ENCODE measurements around the gene CIITA.
"Not testable (repeated sequence)": the region's sequence is repeated elsewhere in the genome, so short reads cannot be mapped to it uniquely, and the experiment has no call there.

CIITA gene, protein sequence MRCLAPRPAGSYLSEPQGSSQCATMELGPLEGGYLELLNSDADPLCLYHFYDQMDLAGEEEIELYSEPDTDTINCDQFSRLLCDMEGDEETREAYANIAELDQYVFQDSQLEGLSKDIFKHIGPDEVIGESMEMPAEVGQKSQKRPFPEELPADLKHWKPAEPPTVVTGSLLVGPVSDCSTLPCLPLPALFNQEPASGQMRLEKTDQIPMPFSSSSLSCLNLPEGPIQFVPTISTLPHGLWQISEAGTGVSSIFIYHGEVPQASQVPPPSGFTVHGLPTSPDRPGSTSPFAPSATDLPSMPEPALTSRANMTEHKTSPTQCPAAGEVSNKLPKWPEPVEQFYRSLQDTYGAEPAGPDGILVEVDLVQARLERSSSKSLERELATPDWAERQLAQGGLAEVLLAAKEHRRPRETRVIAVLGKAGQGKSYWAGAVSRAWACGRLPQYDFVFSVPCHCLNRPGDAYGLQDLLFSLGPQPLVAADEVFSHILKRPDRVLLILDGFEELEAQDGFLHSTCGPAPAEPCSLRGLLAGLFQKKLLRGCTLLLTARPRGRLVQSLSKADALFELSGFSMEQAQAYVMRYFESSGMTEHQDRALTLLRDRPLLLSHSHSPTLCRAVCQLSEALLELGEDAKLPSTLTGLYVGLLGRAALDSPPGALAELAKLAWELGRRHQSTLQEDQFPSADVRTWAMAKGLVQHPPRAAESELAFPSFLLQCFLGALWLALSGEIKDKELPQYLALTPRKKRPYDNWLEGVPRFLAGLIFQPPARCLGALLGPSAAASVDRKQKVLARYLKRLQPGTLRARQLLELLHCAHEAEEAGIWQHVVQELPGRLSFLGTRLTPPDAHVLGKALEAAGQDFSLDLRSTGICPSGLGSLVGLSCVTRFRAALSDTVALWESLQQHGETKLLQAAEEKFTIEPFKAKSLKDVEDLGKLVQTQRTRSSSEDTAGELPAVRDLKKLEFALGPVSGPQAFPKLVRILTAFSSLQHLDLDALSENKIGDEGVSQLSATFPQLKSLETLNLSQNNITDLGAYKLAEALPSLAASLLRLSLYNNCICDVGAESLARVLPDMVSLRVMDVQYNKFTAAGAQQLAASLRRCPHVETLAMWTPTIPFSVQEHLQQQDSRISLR

DNA sequence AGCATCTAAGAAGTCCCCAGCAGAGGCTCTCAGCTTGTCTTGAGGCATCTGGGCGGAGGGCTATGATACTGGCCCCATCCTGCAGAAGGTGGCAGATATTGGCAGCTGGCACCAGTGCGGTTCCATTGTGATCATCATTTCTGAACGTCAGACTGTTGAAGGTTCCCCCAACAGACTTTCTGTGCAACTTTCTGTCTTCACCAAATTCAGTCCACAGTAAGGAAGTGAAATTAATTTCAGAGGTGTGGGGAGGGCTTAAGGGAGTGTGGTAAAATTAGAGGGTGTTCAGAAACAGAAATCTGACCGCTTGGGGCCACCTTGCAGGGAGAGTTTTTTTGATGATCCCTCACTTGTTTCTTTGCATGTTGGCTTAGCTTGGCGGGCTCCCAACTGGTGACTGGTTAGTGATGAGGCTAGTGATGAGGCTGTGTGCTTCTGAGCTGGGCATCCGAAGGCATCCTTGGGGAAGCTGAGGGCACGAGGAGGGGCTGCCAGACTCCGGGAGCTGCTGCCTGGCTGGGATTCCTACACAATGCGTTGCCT lies at the start of gene CIITA:
Gene CIITA (plus strand): TSS at position 404 of the 543 bp plus-strand sequence. CDS start 129 bp downstream, at position 533.
- no peak for DNase-seq

DNA sequence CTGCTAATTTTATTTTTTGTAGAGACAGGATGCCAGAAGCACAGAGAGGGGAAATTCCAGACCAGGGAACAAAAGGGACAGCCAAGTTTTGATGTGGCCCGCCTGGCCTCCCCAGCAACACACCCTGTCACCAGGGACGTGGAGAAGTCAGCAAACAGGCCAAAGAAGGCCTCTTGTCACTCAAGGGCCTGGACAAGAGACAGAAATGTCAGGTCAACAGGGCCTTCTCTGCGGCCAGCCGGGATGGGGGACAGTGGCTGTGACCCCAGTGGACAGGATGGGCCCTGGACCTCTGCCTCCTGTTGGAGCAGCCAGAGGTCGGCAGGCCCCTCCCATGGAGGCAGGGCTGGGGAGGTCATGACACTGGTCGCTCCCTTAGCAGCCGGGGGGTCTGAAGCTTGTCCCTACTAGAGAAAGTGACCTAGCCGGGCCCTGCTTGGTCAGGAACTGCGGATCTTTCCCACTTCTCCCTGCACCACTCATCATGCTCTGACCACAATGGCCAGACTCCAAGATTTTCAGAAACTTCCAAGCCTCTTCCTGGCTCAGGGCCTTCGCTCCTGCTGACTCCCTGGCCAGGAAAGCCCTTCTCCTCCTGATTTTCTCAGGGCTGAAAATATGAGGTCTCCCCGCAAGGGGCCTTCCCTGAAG lies 49.2 kb upstream of the CIITA start:
- DNase-seq = no peak

DNA sequence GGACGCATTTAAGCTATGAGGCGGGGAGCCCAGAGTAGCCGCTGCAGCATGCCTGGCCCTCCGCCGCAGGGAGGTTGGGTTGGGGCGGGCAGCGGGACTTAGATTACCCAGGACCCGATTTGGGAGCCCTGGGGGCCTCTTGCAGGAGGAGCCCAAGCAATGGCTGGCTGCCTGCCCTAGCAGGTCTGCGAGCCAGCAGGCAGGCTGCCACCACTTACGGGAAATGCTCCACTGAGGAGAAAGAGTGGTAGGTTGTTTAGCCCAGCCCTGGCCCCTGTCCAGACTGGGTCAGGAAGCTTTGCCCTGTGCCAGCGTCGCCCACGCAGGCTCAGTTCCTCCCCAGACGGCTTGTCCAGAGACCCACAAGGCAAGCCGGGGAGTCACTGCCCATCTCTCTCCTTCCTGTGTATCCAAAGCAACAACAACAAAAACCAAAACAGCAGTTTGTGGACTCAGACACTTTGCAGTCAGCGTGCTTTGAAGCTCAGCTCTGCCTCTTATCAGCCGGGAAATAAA lies 48.1 kb upstream of the CIITA start:
- no peak for DNase-seq

DNA sequence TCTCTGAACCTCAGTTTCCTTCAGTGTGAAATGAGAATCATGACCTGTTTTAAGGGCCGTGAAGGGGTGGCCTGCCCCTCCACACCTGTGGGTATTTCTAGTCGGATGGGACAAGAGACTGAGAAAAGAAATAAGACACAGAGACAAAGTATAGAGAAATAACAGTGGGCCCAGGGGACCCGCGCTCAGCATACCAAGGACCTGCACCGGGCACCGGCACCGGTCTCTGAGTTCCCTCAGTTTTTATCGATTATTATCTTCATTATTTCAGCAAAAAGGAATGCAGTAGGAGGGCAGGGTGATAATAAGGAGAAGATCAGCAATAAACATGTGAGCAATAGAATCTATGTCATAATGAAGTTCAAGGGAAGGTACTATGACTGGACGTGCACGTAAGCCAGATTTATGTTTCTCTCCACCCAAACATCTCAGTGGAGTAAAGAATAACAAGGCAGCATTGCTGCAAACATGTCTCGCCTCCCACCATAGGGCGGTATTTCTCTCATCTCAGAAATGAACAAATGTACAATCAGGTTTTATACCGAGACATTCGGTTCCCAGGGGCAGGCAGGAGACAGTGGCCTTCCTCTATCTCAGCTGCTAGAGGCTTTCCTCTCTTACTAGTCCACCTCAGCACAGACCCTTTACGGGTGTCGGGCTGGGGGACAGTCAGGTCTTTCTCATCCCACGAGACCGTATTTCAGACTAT lies 47.5 kb upstream of the CIITA start:
- DNase-seq = not testable (repeated sequence)

DNA sequence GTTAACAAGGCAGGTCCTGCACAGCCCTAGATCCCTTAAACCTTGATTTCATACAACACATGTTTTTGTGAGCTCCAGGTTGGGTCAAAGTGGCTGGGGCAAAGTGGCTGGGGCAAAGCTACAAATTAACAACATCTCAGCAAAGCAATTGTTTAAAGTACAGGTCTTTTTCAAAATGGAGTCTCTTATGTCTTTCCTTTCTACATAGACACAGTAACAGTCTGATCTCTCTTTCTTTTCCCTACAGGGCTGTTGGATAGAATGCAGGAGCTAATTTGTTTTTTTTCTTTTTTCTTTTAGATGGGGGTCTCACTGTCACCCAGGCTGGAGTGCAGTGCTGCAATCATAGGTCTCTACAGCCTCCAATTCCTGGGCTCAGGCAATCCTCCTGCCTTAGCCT lies 46.8 kb upstream of the CIITA start:
- not testable (repeated sequence) for DNase-seq

DNA sequence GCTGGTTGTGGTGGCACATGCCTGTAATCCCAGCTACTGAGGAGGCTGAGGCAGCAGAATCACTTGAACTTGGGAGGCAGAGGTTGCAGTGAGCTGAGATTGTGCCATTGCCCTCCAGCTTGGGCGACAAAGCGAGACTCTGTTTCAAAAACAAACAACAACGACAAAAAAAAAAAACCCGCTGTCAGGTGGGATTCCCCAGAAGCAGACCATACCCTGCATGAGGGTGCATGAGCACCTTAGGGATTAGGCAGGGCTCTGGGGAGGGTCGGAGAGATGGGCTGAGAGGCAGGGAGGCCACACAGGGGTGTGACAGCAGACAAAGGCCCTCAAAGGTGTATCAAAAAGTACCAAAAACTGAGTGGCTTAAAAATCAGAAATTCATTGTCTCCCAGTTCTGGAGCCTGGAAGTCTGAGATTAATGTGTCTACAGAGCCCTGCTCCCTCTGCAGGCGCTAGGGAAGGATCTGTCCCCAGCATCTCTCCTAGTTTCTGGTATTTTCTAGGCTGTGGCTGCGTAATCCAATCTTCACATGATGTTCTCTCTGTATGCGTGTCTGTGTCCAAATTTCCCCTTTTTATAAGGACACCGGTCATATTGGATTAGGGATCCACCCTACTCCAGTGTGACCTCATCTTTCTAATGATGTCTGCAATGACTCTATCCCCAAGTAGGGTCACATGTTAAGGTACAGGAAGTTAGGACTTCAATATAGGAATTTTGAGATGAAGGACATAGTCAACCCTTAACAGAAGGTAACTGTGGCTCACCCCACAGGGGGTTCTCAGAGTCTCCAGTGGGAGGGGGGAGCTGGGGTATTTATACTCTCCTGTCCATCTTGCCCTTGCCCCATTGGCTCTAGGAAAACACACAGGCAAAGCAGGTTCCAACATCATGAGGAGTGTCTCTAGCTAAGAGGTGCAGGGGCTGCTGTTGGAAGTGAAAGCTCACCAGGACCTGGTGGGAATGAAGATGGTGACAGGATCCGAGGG lies 44.8 kb upstream of the CIITA start:
- no peak for DNase-seq

DNA sequence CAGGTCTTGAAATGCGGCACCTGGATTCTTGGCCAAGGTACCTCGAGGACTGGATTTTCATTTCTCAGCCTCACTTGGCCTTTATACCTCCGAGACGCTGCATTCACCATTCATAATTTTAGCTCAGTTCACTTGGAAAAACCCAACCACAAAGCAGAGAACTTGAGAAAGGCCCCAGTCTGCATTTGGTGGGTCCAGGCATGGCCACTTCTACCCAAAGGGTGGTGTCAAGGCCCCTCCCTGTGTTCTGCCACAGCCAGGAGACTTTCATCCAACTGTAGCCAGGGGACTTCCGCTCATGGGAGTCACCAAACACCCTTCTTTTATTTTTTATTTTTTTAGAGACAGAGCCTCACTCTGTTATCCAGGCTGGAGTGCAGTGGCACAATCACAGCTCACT lies 43.7 kb upstream of the CIITA start:
- DNase-seq = no peak

DNA sequence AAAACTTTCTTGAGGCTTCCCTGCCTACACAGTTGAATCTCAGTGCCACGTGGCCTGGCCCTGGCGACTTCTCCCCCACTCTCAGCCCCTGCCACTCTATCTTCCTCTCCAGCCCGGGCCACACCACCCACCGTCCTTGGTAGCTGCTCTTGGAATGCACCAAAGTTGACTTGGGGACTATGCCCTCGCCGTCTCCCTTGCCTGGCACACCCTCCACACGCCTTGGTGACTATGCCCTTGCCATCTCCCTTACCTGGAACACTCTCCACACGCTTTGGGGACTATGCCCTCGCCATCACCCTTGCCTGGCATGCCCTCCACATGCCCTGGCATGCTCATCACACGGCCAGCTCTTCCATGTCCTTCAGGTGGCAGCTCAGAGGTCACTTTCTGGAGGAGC lies 42.9 kb upstream of the CIITA start:
- no peak for DNase-seq

DNA sequence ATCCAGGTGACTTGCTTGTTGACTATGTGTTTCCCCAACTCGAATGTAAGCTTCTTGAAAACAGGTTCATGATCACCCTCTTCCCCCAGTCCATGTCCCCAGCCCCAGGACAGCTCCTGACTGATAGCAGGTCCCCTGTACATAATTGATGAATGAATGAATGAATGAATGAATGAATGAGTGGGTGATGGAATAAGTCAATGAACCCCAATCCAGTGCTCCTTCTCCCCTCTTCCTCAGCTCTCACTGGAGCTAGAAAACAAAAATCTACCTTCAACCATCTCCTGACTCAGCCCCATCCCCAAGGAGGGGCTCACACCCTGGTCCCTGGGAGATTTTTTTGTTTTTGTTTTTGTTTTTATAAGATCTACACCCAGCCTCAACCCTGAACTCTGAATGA lies 42.2 kb upstream of the CIITA start:
- no peak for DNase-seq

DNA sequence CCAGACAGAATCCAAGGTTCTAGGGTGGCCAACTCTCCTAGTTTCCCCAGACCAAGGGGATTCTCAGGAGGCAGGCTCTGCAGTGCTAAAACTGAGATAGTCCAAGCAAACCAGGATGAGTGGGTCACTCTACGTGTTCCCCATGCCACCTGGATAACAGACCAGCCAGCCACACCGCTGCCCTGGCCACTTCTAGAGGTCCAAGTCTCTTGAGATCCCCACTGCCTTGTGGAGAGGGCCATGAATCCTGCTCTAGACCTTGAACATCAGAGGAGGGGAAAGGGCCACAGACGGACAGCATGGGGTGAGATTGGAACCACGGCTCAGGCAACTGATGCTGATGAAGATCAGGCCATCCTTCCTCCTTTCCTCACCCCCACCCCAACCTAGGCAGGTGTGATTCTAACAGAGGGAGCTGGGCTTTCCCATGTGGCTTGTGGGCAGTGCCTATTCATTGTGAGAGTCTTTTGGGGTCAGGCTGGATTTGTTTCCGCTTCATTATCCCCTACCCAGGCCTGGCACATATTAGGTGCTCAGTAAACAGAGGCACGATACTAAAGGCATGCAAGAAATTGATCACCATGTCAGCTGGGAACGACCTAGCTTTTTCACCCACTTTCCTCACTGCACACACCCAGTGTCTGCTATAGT lies 41.6 kb upstream of the CIITA start:
- no peak for DNase-seq

DNA sequence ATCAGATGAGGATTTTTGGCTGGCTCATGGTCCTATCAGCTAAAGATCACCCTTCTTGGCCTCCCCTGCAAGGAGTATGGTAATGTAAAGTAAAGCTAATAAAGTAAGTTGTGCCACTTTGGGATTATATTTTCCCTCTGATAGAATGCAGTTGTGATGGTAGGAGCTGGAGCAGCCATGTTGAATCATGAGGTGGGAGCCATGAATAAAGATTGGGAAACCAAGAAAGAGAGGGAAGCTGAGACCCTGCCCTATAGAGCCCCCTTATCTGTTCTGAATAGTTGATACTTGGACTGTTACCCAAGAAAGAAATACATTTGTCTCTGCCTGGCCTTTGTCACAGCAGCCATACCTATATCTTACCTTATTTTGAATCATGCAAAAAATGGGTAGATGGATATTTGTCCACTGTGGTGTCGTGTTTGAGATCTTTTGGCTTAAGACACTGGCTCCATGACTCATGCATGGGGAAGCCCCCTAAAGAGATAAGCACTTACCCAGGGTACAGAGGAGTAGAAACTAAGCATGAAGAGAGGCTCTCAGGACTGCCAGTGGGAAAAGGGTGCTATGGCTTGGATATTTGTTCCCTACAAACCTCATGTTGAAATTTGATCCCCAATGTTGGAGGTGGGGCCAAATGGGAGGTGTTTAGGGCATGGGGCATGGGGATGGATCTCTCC lies 40.7 kb upstream of the CIITA start:
- no peak for DNase-seq

DNA sequence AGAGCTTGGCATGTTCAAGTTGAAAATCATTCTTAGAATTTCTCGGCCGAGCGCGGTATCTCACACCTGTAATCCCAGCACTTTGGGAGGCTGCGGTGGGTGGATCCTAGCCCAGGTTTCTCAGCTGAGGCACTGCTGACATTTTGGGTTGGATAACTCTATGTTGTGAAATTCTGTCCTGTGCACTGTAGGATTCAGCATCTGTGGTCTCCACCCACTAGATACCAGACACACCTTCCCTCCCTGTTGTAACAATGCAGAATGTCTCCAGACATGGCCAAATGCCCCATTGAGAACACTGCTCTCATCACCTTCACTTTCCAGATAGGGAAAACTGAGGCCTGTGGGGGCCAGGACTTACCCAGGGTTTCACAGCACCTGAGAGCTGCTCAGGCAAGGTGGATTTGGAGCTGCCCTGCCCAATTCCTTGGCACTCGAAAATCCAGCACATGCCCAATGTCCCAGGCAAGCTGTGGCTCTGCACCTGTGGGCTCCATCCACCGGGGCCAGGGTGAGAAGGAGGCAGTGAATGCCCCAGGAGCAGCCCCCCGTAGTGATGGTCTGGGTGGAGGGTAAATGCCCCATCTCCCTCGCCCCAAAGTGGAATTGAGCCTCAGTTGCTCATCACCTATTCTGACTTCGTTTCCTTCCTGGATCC lies 38.3 kb upstream of the CIITA start:
- DNase-seq = no peak

DNA sequence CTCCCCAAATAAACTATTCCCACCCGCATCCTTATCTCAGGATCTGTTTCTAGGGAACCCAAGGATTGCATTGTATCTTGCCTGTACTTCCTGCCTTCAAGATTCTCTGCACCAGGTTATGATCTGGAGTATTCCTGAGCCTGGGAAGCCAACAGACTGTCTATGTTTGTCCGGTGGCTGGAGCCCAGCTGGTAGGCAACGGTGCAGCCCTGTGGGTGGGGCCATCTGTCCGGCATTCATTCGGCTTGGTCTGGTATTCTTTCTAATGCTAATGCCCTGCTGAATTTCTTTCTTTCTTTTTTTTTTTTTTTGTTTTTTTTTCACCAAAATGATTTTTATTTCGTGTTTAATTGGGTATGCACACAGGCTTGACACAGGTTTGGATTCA lies 37.7 kb upstream of the CIITA start:
- no peak for DNase-seq

DNA sequence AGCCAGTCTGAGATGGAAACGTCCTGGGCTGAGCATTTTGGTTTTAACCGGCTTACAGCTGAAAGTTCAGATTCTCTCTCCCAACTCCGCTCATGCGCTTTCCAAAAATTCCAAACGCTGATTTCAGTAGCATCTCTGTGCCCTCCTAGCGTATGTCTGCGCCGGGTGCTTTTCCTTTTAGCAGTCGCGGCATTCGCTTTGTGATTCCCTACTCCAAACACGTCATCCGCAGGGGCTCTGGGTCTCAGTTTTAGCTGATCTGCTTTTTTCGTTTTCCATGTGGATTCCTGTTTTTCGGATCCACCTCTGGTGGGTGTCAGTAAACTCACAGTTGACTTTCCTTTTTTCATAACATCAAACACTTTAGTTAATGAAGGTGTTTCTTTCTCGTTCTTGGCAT lies 36.3 kb upstream of the CIITA start:
- no peak for DNase-seq

DNA sequence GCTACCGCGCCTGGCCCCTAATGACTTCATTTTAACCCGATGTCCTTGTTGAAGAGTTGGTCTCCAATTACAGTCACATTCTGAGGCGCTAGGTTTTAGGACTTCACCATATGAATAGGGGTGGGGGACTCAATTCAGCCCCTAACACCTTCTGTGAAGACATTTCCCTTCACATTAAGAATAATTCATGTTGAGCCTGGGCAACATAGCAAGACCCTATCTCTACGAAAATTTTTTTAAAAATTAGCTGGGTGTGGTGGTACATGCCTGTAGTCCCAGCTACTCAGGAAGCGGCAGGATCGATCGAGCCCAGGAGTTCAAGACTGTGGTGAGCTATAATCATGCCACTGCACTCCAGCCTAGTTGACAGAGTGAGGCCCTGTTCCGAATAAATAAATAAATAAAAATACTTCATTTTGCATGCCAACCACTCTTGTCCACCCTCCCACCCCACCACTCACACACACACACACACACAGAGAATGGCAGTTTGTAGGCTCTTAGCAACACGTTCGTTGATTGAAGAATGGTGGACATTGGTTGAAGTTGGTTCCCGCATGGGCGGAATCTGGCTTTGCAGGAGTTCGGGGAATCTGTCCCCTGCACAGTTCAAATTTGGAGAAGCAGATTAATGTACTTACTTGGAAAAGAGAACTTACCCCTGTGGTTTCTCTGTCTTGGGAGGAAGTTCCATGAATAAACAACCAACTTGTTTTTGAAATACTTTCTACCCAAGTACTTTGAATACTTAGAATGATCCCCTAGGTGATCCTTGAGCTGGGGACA lies 30.6 kb upstream of the CIITA start:
- DNase-seq = no peak

DNA sequence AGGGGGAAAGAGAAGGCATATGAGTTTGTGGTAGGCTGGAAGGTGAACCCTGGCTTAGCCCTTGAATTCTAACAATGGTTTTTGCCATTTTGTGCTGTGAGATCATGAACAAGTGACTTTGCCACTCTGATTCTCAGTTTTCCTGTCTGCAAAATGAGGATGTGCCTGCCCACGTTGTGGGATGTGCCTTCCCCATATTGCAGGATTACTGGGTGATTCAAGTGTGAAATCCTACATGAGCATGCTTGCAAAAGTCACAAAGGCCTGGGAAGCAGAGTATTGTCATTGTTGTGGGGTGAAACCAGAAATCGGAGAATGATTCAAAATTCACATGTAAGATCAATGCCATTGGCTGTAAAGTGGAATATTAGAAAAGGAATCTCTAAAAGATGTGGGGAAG lies 29.8 kb upstream of the CIITA start:
- no peak for DNase-seq

DNA sequence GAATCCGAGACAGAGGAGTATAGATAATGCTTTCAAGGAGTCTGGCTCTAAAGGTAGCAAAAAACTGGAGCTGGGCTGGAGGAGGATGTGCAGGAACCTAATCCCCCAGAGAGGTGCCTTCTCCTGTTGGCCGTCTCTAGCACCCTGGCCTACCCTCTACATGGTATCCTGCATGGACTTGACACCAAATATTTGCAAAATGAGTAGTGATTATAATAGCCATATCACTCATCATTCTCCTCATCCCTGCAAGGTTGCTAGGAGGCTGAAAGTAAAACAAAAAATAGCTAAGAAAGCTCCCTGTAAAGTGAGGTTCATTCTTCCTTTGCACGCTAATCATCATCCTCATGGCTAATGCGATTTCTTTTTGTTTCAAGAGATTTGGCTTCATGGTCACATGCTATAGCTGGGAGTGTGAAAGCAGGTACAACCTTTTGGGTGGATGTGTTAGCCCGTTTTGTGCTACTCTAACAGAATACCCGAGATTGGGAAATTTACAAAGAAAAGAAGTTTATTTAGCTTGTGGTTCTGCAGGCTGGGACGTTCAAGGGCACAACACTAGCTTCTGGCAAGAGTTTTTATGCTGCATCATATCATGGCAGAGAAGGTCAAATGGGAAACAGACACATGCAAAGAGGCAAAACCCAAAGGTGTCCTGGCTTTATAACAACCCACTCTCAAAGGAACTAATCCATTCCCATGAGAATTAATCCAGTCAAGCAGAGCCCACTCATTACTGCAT lies 27.1 kb upstream of the CIITA start:
- no peak for DNase-seq

Measured in activated naive CD4-positive, alpha-beta T cell treated with anti-CD3 and anti-CD28 coated beads, Interleukin-2, amount 50 U/mL, for 16 hours (primary cell).